IMR-90 (cell line): ENCODE measurements around the gene OTUD4. TPM values are rescaled to one million over a fixed set of nuclear protein-coding genes. Genes with fewer than 3 reads are reported as not detected.

Source experiments
- ATAC-seq: fragments of 200-7000 bp; cut with Tn5 transposase; 2 replicates; pipeline ENCODE4 v1.9.1; 2020; ENCODE audit warnings: low read depth, mild to moderate bottlenecking, moderate library complexity
- BruUV-seq: library from RNA; stranded (reverse); fragments of 400-500 nt; replicated peaks from 2 replicates; lab custom pipeline; 2021; lab: Mats Ljungman, UMichigan
- CTCF ChIA-PET: fragments of 300-600 bp; formaldehyde crosslinking; extraction: SDS; loops from one replicate; lab custom pipeline; 2021; ENCODE audit warnings: antibody characterized with exemption; lab: Yijun Ruan, JAX
- POLR2A ChIA-PET: fragments of 300-600 bp; sonication (Branson Sonifier 250); formaldehyde crosslinking; loops from one replicate; lab custom pipeline; 2022; ENCODE audit warnings: antibody characterized with exemption; ENCODE audit not compliant: unreplicated experiment; lab: Charles Lee
- DNase-seq: peaks from one replicate; pipeline ENCODE4 v3.0.0; 2013
- H2AFZ ChIP-seq: replicated peaks from 2 replicates; pipeline ENCODE3; 2013; ENCODE audit warnings: low read length, mild to moderate bottlenecking; ENCODE audit not compliant: poor library complexity
- H2AK5ac ChIP-seq: 2 replicates; pipeline ENCODE4 v1.6.1; 2013; ENCODE audit warnings: low read depth, low read length, inconsistent platforms
- H2AK9ac ChIP-seq: replicated peaks from 2 replicates; pipeline ENCODE3; 2013; ENCODE audit warnings: mild to moderate bottlenecking, low read depth, low read length, moderate library complexity; ENCODE audit not compliant: poor library complexity
- H2BK120ac ChIP-seq: 2 replicates; pipeline ENCODE4 v1.6.1; 2013; ENCODE audit warnings: low read depth, low read length, inconsistent platforms
- H2BK15ac ChIP-seq: 3 replicates; pipeline ENCODE4 v1.6.1; 2013; ENCODE audit warnings: low read depth, low read length, inconsistent platforms
- H2BK20ac ChIP-seq: 2 replicates; pipeline ENCODE4 v1.6.1; 2013; ENCODE audit warnings: low read depth, mild to moderate bottlenecking, inconsistent platforms, low read length, moderate library complexity
- H2BK5ac ChIP-seq: 2 replicates; pipeline ENCODE4 v1.6.1; 2013; ENCODE audit warnings: mild to moderate bottlenecking, low read depth, low read length, inconsistent platforms; ENCODE audit not compliant: poor library complexity, severe bottlenecking
- H3K14ac ChIP-seq: replicated peaks from 2 replicates; pipeline ENCODE4 v1.6.1; 2013; ENCODE audit warnings: low read depth, low read length, inconsistent platforms
- H3K18ac ChIP-seq: 2 replicates; pipeline ENCODE4 v1.6.1; 2013; ENCODE audit warnings: low read depth, low read length, control low read depth
- H3K23ac ChIP-seq: 2 replicates; pipeline ENCODE4 v1.6.1; 2013; ENCODE audit warnings: low read depth, low read length, inconsistent platforms
- H3K27ac ChIP-seq: 2 replicates; pipeline ENCODE4 v1.5.1; 2013; ENCODE audit warnings: mild to moderate bottlenecking, control low read depth, low read length; ENCODE audit not compliant: insufficient read depth
- H3K27me3 ChIP-seq: 2 replicates; pipeline ENCODE4 v1.6.1; 2013; ENCODE audit warnings: low read length; ENCODE audit not compliant: control insufficient read depth, insufficient read depth
- H3K36me3 ChIP-seq: 2 replicates; pipeline ENCODE4 v1.6.1; 2013; ENCODE audit warnings: low read length, mixed read lengths; ENCODE audit not compliant: control insufficient read depth, insufficient read depth
- H3K4ac ChIP-seq: 2 replicates; pipeline ENCODE4 v1.6.1; 2013; ENCODE audit warnings: low read depth, low read length, inconsistent platforms
- H3K4me1 ChIP-seq: 2 replicates; pipeline ENCODE4 v1.6.1; 2013; ENCODE audit warnings: low read length, mixed read lengths; ENCODE audit not compliant: control insufficient read depth, insufficient read depth
- H3K4me2 ChIP-seq: 2 replicates; pipeline ENCODE4 v1.6.1; 2013; ENCODE audit warnings: low read depth, mild to moderate bottlenecking, control low read depth, low read length, moderate library complexity
- H3K4me3 ChIP-seq: 2 replicates; pipeline ENCODE4 v1.5.1; 2013; ENCODE audit warnings: low read depth, mild to moderate bottlenecking, control low read depth, low read length, moderate library complexity; ENCODE audit not compliant: insufficient read depth
- H3K56ac ChIP-seq: 2 replicates; pipeline ENCODE4 v1.6.1; 2013; ENCODE audit warnings: low read length, inconsistent platforms; ENCODE audit not compliant: insufficient read depth; ENCODE audit errors: extremely low read depth
- H3K79me1 ChIP-seq, 2 experiments: 2 replicates each; pipeline ENCODE4 v1.6.1; 2013; ENCODE audit warnings: low read length in 2 of 2, inconsistent platforms in 1 of 2, low read depth in 1 of 2
- H3K9ac ChIP-seq: 2 replicates; pipeline ENCODE4 v1.6.1; 2013; ENCODE audit warnings: low read depth, low read length, control low read depth
- H3K9me1 ChIP-seq: 2 replicates; pipeline ENCODE4 v1.6.1; 2013; ENCODE audit warnings: low read length, inconsistent platforms; ENCODE audit not compliant: insufficient read depth
- H3K9me3 ChIP-seq: 2 replicates; pipeline ENCODE4 v1.6.1; 2013; ENCODE audit warnings: low read length; ENCODE audit not compliant: control insufficient read depth, insufficient read depth
- H4K20me1 ChIP-seq: 2 replicates; pipeline ENCODE4 v1.6.1; 2013; ENCODE audit warnings: low read length, inconsistent platforms; ENCODE audit not compliant: insufficient read depth
- H4K5ac ChIP-seq: 2 replicates; pipeline ENCODE4 v1.6.1; 2013; ENCODE audit warnings: mild to moderate bottlenecking, low read depth, low read length, control low read depth
- H4K8ac ChIP-seq, 2 experiments: 2 replicates each; pipeline ENCODE4 v1.6.1; 2013; ENCODE audit warnings: low read depth in 2 of 2, low read length in 2 of 2, control low read depth in 1 of 2, inconsistent platforms in 1 of 2
- H4K91ac ChIP-seq: 2 replicates; pipeline ENCODE4 v1.6.1; 2013; ENCODE audit warnings: low read depth, low read length, inconsistent platforms; ENCODE audit not compliant: insufficient read depth
- BHLHE40 ChIP-seq: fragments of 150-350 bp; IDR thresholded peaks from 2 replicates; pipeline ENCODE4 v1.6.1; 2016; ENCODE audit warnings: mild to moderate bottlenecking, low read depth, low read length
- CEBPB ChIP-seq: IDR thresholded peaks from 2 replicates; pipeline ENCODE4 v1.6.1; 2012; ENCODE audit warnings: low read depth, low read length, improper control_type of control experiment
- CHD1 ChIP-seq: IDR thresholded peaks from 2 replicates; pipeline ENCODE4 v1.6.1; 2012; ENCODE audit warnings: low read depth, low read length, improper control_type of control experiment
- ELK1 ChIP-seq: fragments of 150-350 bp; IDR thresholded peaks from 2 replicates; pipeline ENCODE4 v1.6.1; 2016; ENCODE audit warnings: low read depth, mild to moderate bottlenecking, low read length, moderate library complexity, borderline replicate concordance
- FOS ChIP-seq: fragments of 150-350 bp; IDR thresholded peaks from 2 replicates; pipeline ENCODE4 v1.6.1; 2016; ENCODE audit warnings: low read depth, low read length
- MAFK ChIP-seq: IDR thresholded peaks from 2 replicates; pipeline ENCODE4 v1.6.1; 2012; ENCODE audit warnings: low read depth, low read length, improper control_type of control experiment
- MAZ ChIP-seq: IDR thresholded peaks from 2 replicates; pipeline ENCODE4 v1.6.1; 2012; ENCODE audit warnings: low read depth, mild to moderate bottlenecking, low read length, improper control_type of control experiment, moderate library complexity, borderline replicate concordance
- MXI1 ChIP-seq: IDR thresholded peaks from 2 replicates; pipeline ENCODE4 v1.6.1; 2012; ENCODE audit warnings: low read depth, mild to moderate bottlenecking, low read length, moderate library complexity, borderline replicate concordance
- NFE2L2 ChIP-seq: fragments of 150-350 bp; IDR thresholded peaks from 2 replicates; pipeline ENCODE4 v1.6.1; 2016; ENCODE audit warnings: low read depth, mild to moderate bottlenecking, low read length
- POLR2A ChIP-seq: IDR thresholded peaks from 2 replicates; pipeline ENCODE4 v1.6.1; 2012; ENCODE audit warnings: mild to moderate bottlenecking, low read depth, low read length
- RAD21 ChIP-seq: IDR thresholded peaks from 2 replicates; pipeline ENCODE4 v1.6.1; 2012; ENCODE audit warnings: low read length, improper control_type of control experiment
- RCOR1 ChIP-seq: IDR thresholded peaks from 2 replicates; pipeline ENCODE4 v1.6.1; 2012; ENCODE audit warnings: mild to moderate bottlenecking, low read length, improper control_type of control experiment; ENCODE audit not compliant: insufficient replicate concordance
- RFX5 ChIP-seq: IDR thresholded peaks from 2 replicates; pipeline ENCODE4 v1.8.0; 2012; ENCODE audit warnings: low read depth, mild to moderate bottlenecking, low read length, moderate library complexity
- SMC3 ChIP-seq: fragments of 150-350 bp; IDR thresholded peaks from 2 replicates; pipeline ENCODE4 v1.6.1; 2016; ENCODE audit warnings: low read depth, mild to moderate bottlenecking, antibody characterized with exemption, low read length, moderate library complexity
- WGBS, 2 experiments: methylation state at CpG; one replicate each; pipeline versions ENCODE4 v1.1.5 to v1.1.7; 2013; ENCODE audit warnings: missing lambda C conversion rate in 2 of 2; ENCODE audit not compliant: insufficient read length in 1 of 2; ENCODE audit errors: extremely low coverage in 2 of 2; 5-methylcytosine and 5-hydroxymethylcytosine counted together
- dilution Hi-C: fragments of 300-500 bp; cut with HindIII; formaldehyde crosslinking; loops from one replicate; pipeline ENCODE4 v1.14.3; 2018; ENCODE audit warnings: low sequenced_read_pairs; ENCODE audit not compliant: unreplicated experiment
- in situ Hi-C: fragments of 300-500 bp; cut with MboI; formaldehyde crosslinking; loops from 3 replicates; pipeline ENCODE4 v1.14.3; 2019; ENCODE audit warnings: low sequenced_read_pairs, inconsistent platforms, mixed read lengths
- intact Hi-C: fragments of 100-400 bp; cut with micrococcal nuclease; formaldehyde crosslinking; loops from 2 replicates; pipeline ENCODE4 v1.10.0; 2022
- polyA plus RNA-seq, 3 experiments: library from polyadenylated mRNA; depleted of rRNA; stranded (reverse); fragments of >200 nt; gene quantifications; 2 replicates each; pipeline ENCODE4 v1.2.3, GENCODE V29; 2012; ENCODE audit warnings: low replicate concordance in 1 of 3
- total RNA-seq: library from RNA; depleted of rRNA; stranded (reverse); fragments of >200 nt; gene quantifications from 2 replicates; pipeline ENCODE4 v1.2.3, GENCODE V29; 2012
- TF ChIP-seq, protein P1 (sequence below): conservative IDR thresholded peaks from 2 replicates; pipeline ENCODE4 v1.5.1; 2012; ENCODE audit warnings: mild to moderate bottlenecking, low read depth, low read length, improper control_type of control experiment
- TF ChIP-seq, protein P2 (sequence below): fragments of 150-350 bp; IDR thresholded peaks from 2 replicates; pipeline ENCODE4 v1.6.1; 2017; ENCODE audit warnings: mild to moderate bottlenecking, antibody characterized with exemption, low read length, low read depth

Gene OTUD4
- total and polyA plus RNA-seq, 2 of the 4 experiments (the other 2 are of a cell fraction), result 11.0 to 12.4 TPM

DNA sequence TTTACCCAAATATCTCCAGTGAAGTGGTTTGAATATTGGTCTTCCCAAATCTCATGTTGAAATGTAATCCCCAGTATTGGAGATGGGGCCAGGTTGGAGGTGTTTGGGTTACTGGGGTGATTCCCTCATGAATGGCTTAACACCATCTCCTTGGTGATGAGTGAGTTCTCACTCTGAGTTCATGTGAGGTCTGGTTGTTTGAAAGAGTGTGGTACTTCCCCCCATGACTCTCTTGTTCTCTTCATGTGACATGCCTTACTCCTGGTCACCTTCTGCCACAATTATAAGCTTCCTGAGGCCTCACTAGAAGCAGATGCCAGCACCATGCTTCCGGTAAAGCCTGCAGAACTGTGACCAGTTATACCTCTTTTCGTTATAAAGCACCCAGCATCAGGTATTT, 32.9 kb upstream of the OTUD4 start:
- H2AK5ac ChIP-seq, result no peak overlapping the region
- H4K5ac ChIP-seq, result no peak overlapping the region
- in situ Hi-C loops (loop anchor here (25.0 kb wide), 1 partner anchor 399 kb away; the partner anchor contains the start of gene MMAA), intact Hi-C loops (loop anchor here (10.0 kb wide), 2 partner anchors 522 to 1038 kb away; no protein-coding TSS in a partner anchor), dilution Hi-C loops (no loop called here)
- no peak overlapping the region for H2BK20ac ChIP-seq
- no peaks in the 10 kb centered on the region for H3K9me3 ChIP-seq
- POLR2A ChIA-PET, result no interaction called here
- no peaks in the 10 kb centered on the region for H3K36me3 ChIP-seq
- BruUV-seq, result no TSS peak
- H3K4ac ChIP-seq, result no peak overlapping the region
- H3K18ac ChIP-seq, result no peak overlapping the region
- H3K79me1 ChIP-seq, result no peaks in the 10 kb centered on the region
- H3K9me1 ChIP-seq, result no peaks in the 10 kb centered on the region
- no peak overlapping the region for H2BK15ac ChIP-seq
- CTCF ChIA-PET, result no interaction called here
- no peaks in the 10 kb centered on the region for H4K20me1 ChIP-seq
- H3K27ac ChIP-seq, result no peak overlapping the region
- H3K14ac ChIP-seq, result no peak overlapping the region
- ATAC-seq (no peak), DNase-seq (no peak)
- no peak overlapping the region for H2AK9ac ChIP-seq
- 48% methylated on average over 2 of the region's 2 CpGs; no CpG with 5 or more reads in 1 of the 2 experiments for WGBS, 2 experiments
- H3K4me2 ChIP-seq, result no peak overlapping the region
- no peaks in the 10 kb centered on the region for H3K4me1 ChIP-seq
- no peak overlapping the region for H2BK5ac ChIP-seq
- no peak overlapping the region for H2AFZ ChIP-seq
- no peak overlapping the region for H4K8ac ChIP-seq
- no peak overlapping the region for H3K23ac ChIP-seq
- no peak overlapping the region for H2BK120ac ChIP-seq
- TF ChIP-seq CEBPB, result no peak
- TF ChIP-seq ELK1, result no peak
- no peak for TF ChIP-seq RAD21
- no peak for TF ChIP-seq MXI1
- no peak for TF ChIP-seq BHLHE40
- TF ChIP-seq RFX5, result no peak
- TF ChIP-seq, protein P1, sequence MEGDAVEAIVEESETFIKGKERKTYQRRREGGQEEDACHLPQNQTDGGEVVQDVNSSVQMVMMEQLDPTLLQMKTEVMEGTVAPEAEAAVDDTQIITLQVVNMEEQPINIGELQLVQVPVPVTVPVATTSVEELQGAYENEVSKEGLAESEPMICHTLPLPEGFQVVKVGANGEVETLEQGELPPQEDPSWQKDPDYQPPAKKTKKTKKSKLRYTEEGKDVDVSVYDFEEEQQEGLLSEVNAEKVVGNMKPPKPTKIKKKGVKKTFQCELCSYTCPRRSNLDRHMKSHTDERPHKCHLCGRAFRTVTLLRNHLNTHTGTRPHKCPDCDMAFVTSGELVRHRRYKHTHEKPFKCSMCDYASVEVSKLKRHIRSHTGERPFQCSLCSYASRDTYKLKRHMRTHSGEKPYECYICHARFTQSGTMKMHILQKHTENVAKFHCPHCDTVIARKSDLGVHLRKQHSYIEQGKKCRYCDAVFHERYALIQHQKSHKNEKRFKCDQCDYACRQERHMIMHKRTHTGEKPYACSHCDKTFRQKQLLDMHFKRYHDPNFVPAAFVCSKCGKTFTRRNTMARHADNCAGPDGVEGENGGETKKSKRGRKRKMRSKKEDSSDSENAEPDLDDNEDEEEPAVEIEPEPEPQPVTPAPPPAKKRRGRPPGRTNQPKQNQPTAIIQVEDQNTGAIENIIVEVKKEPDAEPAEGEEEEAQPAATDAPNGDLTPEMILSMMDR, result no peak
- no peak for TF ChIP-seq MAFK
- TF ChIP-seq RCOR1, result no peak
- no peak for TF ChIP-seq FOS
- TF ChIP-seq MAZ, result no peak
- TF ChIP-seq CHD1, result no peak
- no peak for TF ChIP-seq SMC3
- TF ChIP-seq POLR2A, result no peak
- TF ChIP-seq, protein P2, sequence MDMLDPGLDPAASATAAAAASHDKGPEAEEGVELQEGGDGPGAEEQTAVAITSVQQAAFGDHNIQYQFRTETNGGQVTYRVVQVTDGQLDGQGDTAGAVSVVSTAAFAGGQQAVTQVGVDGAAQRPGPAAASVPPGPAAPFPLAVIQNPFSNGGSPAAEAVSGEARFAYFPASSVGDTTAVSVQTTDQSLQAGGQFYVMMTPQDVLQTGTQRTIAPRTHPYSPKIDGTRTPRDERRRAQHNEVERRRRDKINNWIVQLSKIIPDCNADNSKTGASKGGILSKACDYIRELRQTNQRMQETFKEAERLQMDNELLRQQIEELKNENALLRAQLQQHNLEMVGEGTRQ, result no peak
- TF ChIP-seq NFE2L2, result no peak
- peaks cover 3% of the 10 kb centered on the region; the same call in 1 of the 2 replicates for H3K27me3 ChIP-seq
- no peak overlapping the region for H3K9ac ChIP-seq
- no peak overlapping the region for H3K4me3 ChIP-seq
- H4K91ac ChIP-seq, result no peak overlapping the region
- H3K56ac ChIP-seq, result no peak overlapping the region
